ENCODE measurements around the gene MGAT4B. TPM values are rescaled to one million over a fixed set of nuclear protein-coding genes. Genes with fewer than 3 reads are reported as not detected.
A peak's percentile ranks its signal among the peaks of the same experiment; 100 is the strongest.

Gene MGAT4B
- total RNA-seq (100 to 1,000 TPM; 119 to 121 TPM), polyA plus RNA-seq (10 to 100 TPM in 1 of 2 donors, 1 to 10 TPM in 1; 8.3 to 24.3 TPM)

- Histone ChIP-seq H3K4me1 (ENCODE audit: insufficient read depth, low read length) (peaks cover 41% of the 10 kb centered on the region), H3K36me3 (ENCODE audit: insufficient read depth, low read length) (no peaks in the 10 kb centered on the region), H3K4me3 (ENCODE audit: low read length in 2 of 2) (peak within 1 kb of the TSS; percentile 11 to 55), H3K27me3 (ENCODE audit: insufficient read depth, low read length) (no peaks in the 10 kb centered on the region), H3K9me3 (ENCODE audit: control insufficient read depth in 1 of 2, low read length in 2 of 2) (no peaks in the 10 kb centered on the region), H3K27ac (ENCODE audit: low read depth, low read length) (peak within 1 kb of the TSS; percentile 61)
- H3K27me3 Mint-ChIP-seq = no peaks in the 10 kb centered on the region
- H3K36me3 Mint-ChIP-seq = peaks cover 3 to 7% of the 10 kb centered on the region in 2 donors
- H3K4me3 Mint-ChIP-seq = peak within 1 kb of the TSS; percentile 71 to 87 (median 78)
- POLR2A ChIA-PET (ENCODE audit: partially characterized antibody) = interaction anchor here (0.6 to 8.7 kb wide), 19 partner anchors 12 to 256 kb away, joined by 3 to 159 read pairs (median 4); partner anchors contain the start of genes HNRNPH1, LTC4S, MAML1 and MRNIP
- H3K4me1 Mint-ChIP-seq = peaks cover 14 to 42% (median 30%) of the 10 kb centered on the region in 4 donors
- intact Hi-C loops (cut with micrococcal nuclease) = loop anchor here (1.0 to 10.0 kb wide), 6 partner anchors 10 to 486 kb away; partner anchors contain the start of genes MAPK9, MRNIP and TBC1D9B
- DNase-seq = peak; percentile 59 to 68 (median 63)
- peak within 1 kb of the TSS in 3 of 7 donors; percentile 59 to 73 (median 60) for H3K27ac Mint-ChIP-seq
- CTCF ChIA-PET (ENCODE audit: partially characterized antibody) = interaction anchor here (0.9 to 1.5 kb wide), 4 partner anchors 9 to 183 kb away, joined by 3 to 4 read pairs (median 4); partner anchors contain the start of genes HNRNPH1 and TBC1D9B
- H3K9me3 Mint-ChIP-seq = no peaks in the 10 kb centered on the region
These were observed at the start of gene MGAT4B for GRCh38 chr5:179806250-179807048. Gene MGAT4B (minus strand): TSS chr5:179806866. CDS start chr5:179806583, 283 bp downstream.

- Histone ChIP-seq H3K27me3 (ENCODE audit: insufficient read depth, low read length) (no peaks in the 10 kb centered on the region), H3K36me3 (ENCODE audit: insufficient read depth, low read length) (peaks cover 31% of the 10 kb centered on the region), H3K27ac (ENCODE audit: low read depth, low read length) (no peak overlapping the region), H3K4me1 (ENCODE audit: insufficient read depth, low read length) (peaks cover 10% of the 10 kb centered on the region), H3K4me3 (ENCODE audit: low read length in 2 of 2) (no peak overlapping the region), H3K9me3 (ENCODE audit: control insufficient read depth in 1 of 2, low read length in 2 of 2) (no peaks in the 10 kb centered on the region)
- intact Hi-C loops (cut with micrococcal nuclease) = no loop called here
- H3K36me3 Mint-ChIP-seq = peaks cover 23 to 25% of the 10 kb centered on the region in 2 donors
- ChIA-PET CTCF (ENCODE audit: partially characterized antibody) (interaction anchor here (0.5 kb wide), 1 partner anchor 151 kb away, joined by 3 read pairs; no protein-coding TSS in a partner anchor), POLR2A (ENCODE audit: partially characterized antibody) (no interaction called here)
- no peaks in the 10 kb centered on the region for H3K9me3 Mint-ChIP-seq
- peaks cover 8 to 34% (median 15%) of the 10 kb centered on the region in 4 donors for H3K4me1 Mint-ChIP-seq
- no peak for DNase-seq
- H3K4me3 Mint-ChIP-seq = no peak overlapping the region
- no peaks in the 10 kb centered on the region for H3K27me3 Mint-ChIP-seq
- peak overlapping the region in 1 of 7 donors; percentile 72 for H3K27ac Mint-ChIP-seq
These were observed 47.7 kb upstream of the MGAT4B start for GRCh38 chr5:179854356-179854755.

- no peak overlapping the region for H3K4me3 ChIP-seq (ENCODE audit: low read length in 2 of 2)
- H3K4me3 Mint-ChIP-seq = no peak overlapping the region
- H3K36me3 ChIP-seq (ENCODE audit: insufficient read depth, low read length) = peaks cover 41% of the 10 kb centered on the region
- H3K4me1 ChIP-seq (ENCODE audit: insufficient read depth, low read length) = peaks cover 6% of the 10 kb centered on the region
- H3K27ac Mint-ChIP-seq = peak overlapping the region in 1 of 7 donors; percentile 51
- no peaks in the 10 kb centered on the region for H3K9me3 ChIP-seq (ENCODE audit: control insufficient read depth in 1 of 2, low read length in 2 of 2)
- no peaks in the 10 kb centered on the region for H3K27me3 ChIP-seq (ENCODE audit: insufficient read depth, low read length)
- H3K36me3 Mint-ChIP-seq = peaks cover 18 to 24% of the 10 kb centered on the region in 2 donors
- no peaks in the 10 kb centered on the region for H3K27me3 Mint-ChIP-seq
- DNase-seq = no peak
- ChIA-PET POLR2A (ENCODE audit: partially characterized antibody) (no interaction called here), CTCF (ENCODE audit: partially characterized antibody) (interaction anchor here (1.2 kb wide), 1 partner anchor 16 kb away, joined by 3 read pairs; no protein-coding TSS in a partner anchor)
- no peaks in the 10 kb centered on the region for H3K9me3 Mint-ChIP-seq
- peaks cover 8 to 26% (median 11%) of the 10 kb centered on the region in 4 donors for H3K4me1 Mint-ChIP-seq
- intact Hi-C loops (cut with micrococcal nuclease) = no loop called here
- H3K27ac ChIP-seq (ENCODE audit: low read depth, low read length) = no peak overlapping the region
These were observed 46.4 kb upstream of the MGAT4B start for GRCh38 chr5:179852993-179853547.

GRCh38 chr5:179841621-179842020 is 35.0 kb upstream of the MGAT4B start:
- Mint-ChIP-seq H3K36me3 (peaks cover 43 to 66% of the 10 kb centered on the region in 2 donors), H3K27me3 (no peaks in the 10 kb centered on the region), H3K9me3 (peaks cover 0 to 7% (median 2%) of the 10 kb centered on the region in 8 donors), H3K4me3 (no peak overlapping the region), H3K4me1 (peaks cover 7 to 12% (median 8%) of the 10 kb centered on the region in 4 donors), H3K27ac (peak overlapping the region in 3 of 7 donors; percentile 41 to 66 (median 58))
- intact Hi-C loops (cut with micrococcal nuclease) = no loop called here
- Histone ChIP-seq H3K4me3 (ENCODE audit: low read length in 2 of 2) (no peak overlapping the region), H3K36me3 (ENCODE audit: insufficient read depth, low read length) (peaks cover 32% of the 10 kb centered on the region), H3K27ac (ENCODE audit: low read depth, low read length) (no peak overlapping the region), H3K4me1 (ENCODE audit: insufficient read depth, low read length) (peaks cover 12% of the 10 kb centered on the region), H3K9me3 (ENCODE audit: control insufficient read depth in 1 of 2, low read length in 2 of 2) (no peaks in the 10 kb centered on the region), H3K27me3 (ENCODE audit: insufficient read depth, low read length) (no peaks in the 10 kb centered on the region)
- ChIA-PET POLR2A (ENCODE audit: partially characterized antibody) (no interaction called here), CTCF (ENCODE audit: partially characterized antibody) (interaction anchor here (0.5 kb wide), 1 partner anchor 98 kb away, joined by 3 read pairs; no protein-coding TSS in a partner anchor)
- DNase-seq = no peak

- H3K36me3 ChIP-seq (ENCODE audit: insufficient read depth, low read length) = peaks cover 39% of the 10 kb centered on the region
- Mint-ChIP-seq H3K4me3 (no peak overlapping the region), H3K36me3 (peaks cover 45 to 66% of the 10 kb centered on the region in 2 donors)
These were observed 34.1 kb upstream of the MGAT4B start for GRCh38 chr5:179840766-179841165.

GRCh38 chr5:179840321-179840720 is 33.7 kb upstream of the MGAT4B start:
- intact Hi-C loops (cut with micrococcal nuclease) = no loop called here
- CTCF ChIA-PET (ENCODE audit: partially characterized antibody) = no interaction called here
- peaks cover 39% of the 10 kb centered on the region for H3K36me3 ChIP-seq (ENCODE audit: insufficient read depth, low read length)
- Mint-ChIP-seq H3K4me1 (peaks cover 12 to 25% (median 17%) of the 10 kb centered on the region in 4 donors), H3K27ac (peak overlapping the region in 5 of 7 donors; percentile 52 to 81 (median 77)), H3K9me3 (peaks cover 0 to 5% (median 2%) of the 10 kb centered on the region in 8 donors), H3K36me3 (peaks cover 46 to 69% of the 10 kb centered on the region in 2 donors), H3K27me3 (no peaks in the 10 kb centered on the region), H3K4me3 (no peak overlapping the region)
- no peak overlapping the region for H3K27ac ChIP-seq (ENCODE audit: low read depth, low read length)
- H3K4me1 ChIP-seq (ENCODE audit: insufficient read depth, low read length) = peaks cover 21% of the 10 kb centered on the region
- no peak for DNase-seq
- POLR2A ChIA-PET (ENCODE audit: partially characterized antibody) = interaction anchor here (1.1 kb wide), 1 partner anchor 17 kb away, joined by 3 read pairs; no protein-coding TSS in a partner anchor
- no peaks in the 10 kb centered on the region for H3K9me3 ChIP-seq (ENCODE audit: control insufficient read depth in 1 of 2, low read length in 2 of 2)
- no peak overlapping the region for H3K4me3 ChIP-seq (ENCODE audit: low read length in 2 of 2)
- no peaks in the 10 kb centered on the region for H3K27me3 ChIP-seq (ENCODE audit: insufficient read depth, low read length)

More at GRCh38 chr5:179840766-179841165, 34.1 kb upstream of the MGAT4B start:
- Mint-ChIP-seq H3K27me3 (no peaks in the 10 kb centered on the region), H3K9me3 (peaks cover 0 to 5% (median 2%) of the 10 kb centered on the region in 8 donors), H3K4me1 (peaks cover 11 to 21% (median 16%) of the 10 kb centered on the region in 4 donors), H3K27ac (peak overlapping the region in 5 of 7 donors; percentile 36 to 77 (median 72))
- POLR2A ChIA-PET (ENCODE audit: partially characterized antibody) = no interaction called here
- CTCF ChIA-PET (ENCODE audit: partially characterized antibody) = no interaction called here
- Histone ChIP-seq H3K4me3 (ENCODE audit: low read length in 2 of 2) (no peak overlapping the region), H3K27ac (ENCODE audit: low read depth, low read length) (no peak overlapping the region), H3K9me3 (ENCODE audit: control insufficient read depth in 1 of 2, low read length in 2 of 2) (no peaks in the 10 kb centered on the region), H3K4me1 (ENCODE audit: insufficient read depth, low read length) (peaks cover 21% of the 10 kb centered on the region), H3K27me3 (ENCODE audit: insufficient read depth, low read length) (no peaks in the 10 kb centered on the region)
- intact Hi-C loops (cut with micrococcal nuclease) = no loop called here
- no peak for DNase-seq

Measured in CD4-positive, alpha-beta memory T cell (primary cell).